ENCODE data around the gene PDE11A. TPM values are rescaled to one million over a fixed set of nuclear protein-coding genes. Genes with fewer than 3 reads are reported as not detected.

The PDE11A gene
- total RNA-seq, 1 experiment from 2014 or later = 0.61 TPM

- CTCF ChIA-PET = no interaction called here
- Histone ChIP-seq H2AFZ (ENCODE audit: low read depth, low read length, poor library complexity, severe bottlenecking) (no peak overlapping the region), H3K9ac (ENCODE audit: low read length) (no peak overlapping the region), H4K20me1 (ENCODE audit: insufficient read depth) (no peaks in the 10 kb centered on the region), H3K9me2 (ENCODE audit: insufficient read depth) (no peaks in the 10 kb centered on the region), H3K9me3 (ENCODE audit: control insufficient read depth in 1 of 2, insufficient read depth in 1 of 2, low read depth in 1 of 2, low read length in 2 of 2) (no peaks in the 10 kb centered on the region), H3K4me2 (ENCODE audit: low read length) (no peak overlapping the region), H3K27me3 (ENCODE audit: insufficient read depth, low read length) (no peaks in the 10 kb centered on the region), H3K79me2 (ENCODE audit: insufficient read depth, low read length) (no peaks in the 10 kb centered on the region), H3K4me3 (replicated peaks in 1 of 2; ENCODE audit: low read depth in 1 of 2, low read length in 2 of 2) (no peak overlapping the region), H3K36me3 (ENCODE audit: control insufficient read depth in 1 of 2, insufficient read depth in 2 of 2, low read length in 2 of 2) (no peaks in the 10 kb centered on the region), H3K4me1 (ENCODE audit: control insufficient read depth in 1 of 2, insufficient read depth in 2 of 2, low read length in 2 of 2) (no peaks in the 10 kb centered on the region), H3K27ac (ENCODE audit: low read depth, low read length) (no peak overlapping the region)
- intact Hi-C loops (cut with micrococcal nuclease) = no loop called here
- POLR2A ChIA-PET = no interaction called here
- RAD21 ChIA-PET (ENCODE audit: low non-redundant PET in 1 of 2, low total read pairs in 2 of 2, uncharacterized antibody in 2 of 2, unreplicated experiment in 2 of 2) = no interaction called here
- DNase-seq (ENCODE audit: low read depth, low spot score) (no peak), ATAC-seq (no peak)
- BruUV-seq (replicated peaks) = no TSS peak
- TF ChIP-seq ELF1 (IDR thresholded peaks at IDR 0.05; ENCODE audit: borderline replicate concordance, low read depth) (no peak), YY1 (IDR thresholded peaks at IDR 0.05; ENCODE audit: extremely low read depth, insufficient replicate concordance, low read depth, low read length) (no peak), ATF3 (IDR thresholded peaks at IDR 0.05) (no peak), SP1 (IDR thresholded peaks at IDR 0.05; ENCODE audit: low read depth) (no peak)
Observed at GRCh38 chr2:177646791-177647190, 425.8 kb downstream of the PDE11A start.

DNA sequence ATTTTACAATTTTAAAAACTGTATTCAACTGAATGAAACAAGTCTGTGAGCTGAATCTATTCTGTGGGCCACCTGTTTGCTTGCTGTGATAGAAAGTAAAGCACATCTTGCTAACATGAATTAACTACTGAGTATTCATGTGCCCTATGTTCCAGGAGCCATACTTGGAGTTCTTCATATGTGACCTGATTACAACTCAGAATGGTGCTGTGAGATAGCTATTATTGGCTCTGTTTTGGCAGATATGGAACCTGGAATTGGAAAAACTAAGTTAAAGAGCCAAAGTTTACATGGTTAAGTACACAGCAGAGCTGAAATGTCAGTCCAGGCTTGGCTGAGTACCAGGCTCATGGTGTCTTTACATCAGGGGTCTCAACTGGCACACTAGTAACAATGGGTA, 426.3 kb downstream of the PDE11A start:
- Histone ChIP-seq H3K36me3 (ENCODE audit: control insufficient read depth in 1 of 2, insufficient read depth in 2 of 2, low read length in 2 of 2) (no peaks in the 10 kb centered on the region), H3K9me3 (ENCODE audit: control insufficient read depth in 1 of 2, insufficient read depth in 1 of 2, low read depth in 1 of 2, low read length in 2 of 2) (no peaks in the 10 kb centered on the region), H3K27me3 (ENCODE audit: insufficient read depth, low read length) (no peaks in the 10 kb centered on the region), H3K79me2 (ENCODE audit: insufficient read depth, low read length) (no peaks in the 10 kb centered on the region), H3K4me2 (ENCODE audit: low read length) (no peak overlapping the region), H3K27ac (ENCODE audit: low read depth, low read length) (no peak overlapping the region), H4K20me1 (ENCODE audit: insufficient read depth) (no peaks in the 10 kb centered on the region), H2AFZ (ENCODE audit: low read depth, low read length, poor library complexity, severe bottlenecking) (no peak overlapping the region), H3K4me1 (ENCODE audit: control insufficient read depth in 1 of 2, insufficient read depth in 2 of 2, low read length in 2 of 2) (no peaks in the 10 kb centered on the region), H3K9me2 (ENCODE audit: insufficient read depth) (no peaks in the 10 kb centered on the region), H3K9ac (ENCODE audit: low read length) (no peak overlapping the region), H3K4me3 (replicated peaks in 1 of 2; ENCODE audit: low read depth in 1 of 2, low read length in 2 of 2) (no peak overlapping the region)
- no peak for TF ChIP-seq FOSL1 (IDR thresholded peaks at IDR 0.05; ENCODE audit: low read depth)
- ATAC-seq (no peak), DNase-seq (ENCODE audit: low read depth, low spot score) (no peak)
- ChIA-PET CTCF (no interaction called here), RAD21 (ENCODE audit: low non-redundant PET in 1 of 2, low total read pairs in 2 of 2, uncharacterized antibody in 2 of 2, unreplicated experiment in 2 of 2) (no interaction called here), POLR2A (no interaction called here)
- intact Hi-C loops (cut with micrococcal nuclease) = no loop called here
- no TSS peak for BruUV-seq (replicated peaks)
